SK-N-MC (cell line): ENCODE data around the gene FJX1.
A peak's percentile ranks its signal among the peaks of the same experiment; 100 is the strongest.
"Not testable (repeated sequence)": the region's sequence is repeated elsewhere in the genome, so short reads cannot be mapped to it uniquely, and the experiment has no call there.

Experiments
- DNase-seq: peaks from one replicate; pipeline ENCODE4 v3.0.0-alpha.2; 2011; ENCODE audit warnings: low read depth, low spot score
- H3K27ac ChIP-seq: fragments of 200-600 bp; sonication (generic); 2 replicates; pipeline ENCODE4 v1.5.1; 2016; ENCODE audit warnings: mixed run types
- H3K36me3 ChIP-seq: fragments of 200-600 bp; sonication (generic); 2 replicates; pipeline ENCODE4 v1.6.1; 2017; ENCODE audit warnings: antibody characterized with exemption, low read length, mixed read lengths; ENCODE audit not compliant: insufficient read depth
- H3K4me3 ChIP-seq: fragments of 200-600 bp; sonication (generic); 2 replicates; pipeline ENCODE4 v1.5.1; 2016
- H3K9ac ChIP-seq: fragments of 200-600 bp; sonication (generic); 2 replicates; pipeline ENCODE4 v1.8.0; 2017; ENCODE audit warnings: mixed run types, mixed read lengths; ENCODE audit not compliant: insufficient read length
- H3K9me3 ChIP-seq: fragments of 200-600 bp; sonication (generic); 2 replicates; pipeline ENCODE4 v1.6.1; 2017; ENCODE audit warnings: low read depth, mild to moderate bottlenecking, antibody characterized with exemption, low read length, moderate library complexity, mixed read lengths
- EZH2 ChIP-seq: fragments of 200-600 bp; sonication (generic); IDR thresholded peaks from one replicate; pipeline ENCODE4 v1.6.1; 2017; ENCODE audit warnings: antibody characterized with exemption
- FOXP2 ChIP-seq: optimal IDR thresholded peaks from 2 replicates; pipeline ENCODE3; 2011; ENCODE audit warnings: mild to moderate bottlenecking, moderate library complexity; ENCODE audit not compliant: insufficient read depth; ENCODE audit errors: extremely low read length, control extremely low read depth
- POLR2AphosphoS5 ChIP-seq: IDR thresholded peaks from 2 replicates; pipeline ENCODE4 v1.6.1; 2012; ENCODE audit warnings: mild to moderate bottlenecking, low read depth, low read length, borderline replicate concordance

The FJX1 gene

GRCh38 chr11:35662061-35662648 is 43.9 kb downstream of the FJX1 start:
- peaks cover 7% of the 10 kb centered on the region for H3K36me3 ChIP-seq
- TF ChIP-seq POLR2AphosphoS5 (no peak), FOXP2 (no peak), EZH2 (no peak)
- peaks cover 7% of the 10 kb centered on the region; the same call in 1 of the 2 replicates for H3K9me3 ChIP-seq
- peak overlapping the region; percentile 83 for H3K4me3 ChIP-seq
- H3K9ac ChIP-seq, result peak overlapping the region; percentile 83
- no peak for DNase-seq
- H3K27ac ChIP-seq, result peak overlapping the region; percentile 58

GRCh38 chr11:35662649-35663407 is 44.6 kb downstream of the FJX1 start, which contains the start of gene TRIM44:
Gene TRIM44, plus strand, starts transcription at chr11:35662775. Its CDS starts 337 bp downstream, at chr11:35663112.
- H3K36me3 ChIP-seq, result peaks cover 7% of the 10 kb centered on the region
- peak within 1 kb of the TSS; percentile 83 for H3K4me3 ChIP-seq
- peak; percentile 14 for DNase-seq
- TF ChIP-seq POLR2AphosphoS5 (peak; percentile 58), FOXP2 (peak; percentile 23), EZH2 (no peak)
- peaks cover 7% of the 10 kb centered on the region; the same call in 1 of the 2 replicates for H3K9me3 ChIP-seq
- peak within 1 kb of the TSS; percentile 58 for H3K27ac ChIP-seq
- H3K9ac ChIP-seq, result peak within 1 kb of the TSS; percentile 83

GRCh38 chr11:35663408-35663702 is 45.1 kb downstream of the FJX1 start:
- Histone ChIP-seq H3K9me3 (peaks cover 7% of the 10 kb centered on the region; the same call in 1 of the 2 replicates), H3K9ac (peak overlapping the region; percentile 83), H3K36me3 (peaks cover 7% of the 10 kb centered on the region), H3K4me3 (peak overlapping the region; percentile 83), H3K27ac (0 out of 2 replicates have a peak overlapping the region, but pooled peaks have one; percentile 58)
- no peak for DNase-seq
- no peak for TF ChIP-seq EZH2

GRCh38 chr11:35664977-35665441 is 46.7 kb downstream of the FJX1 start:
- TF ChIP-seq EZH2, result no peak
- no peak for TF ChIP-seq FOXP2
- TF ChIP-seq POLR2AphosphoS5, result no peak
- H3K27ac ChIP-seq, result no peak overlapping the region
- no peak overlapping the region for H3K4me3 ChIP-seq
- H3K9me3 ChIP-seq, result peaks cover 7% of the 10 kb centered on the region; the same call in 1 of the 2 replicates
- no peak overlapping the region for H3K9ac ChIP-seq
- peaks cover 7% of the 10 kb centered on the region for H3K36me3 ChIP-seq
- no peak for DNase-seq

- Histone ChIP-seq H3K27ac (no peak overlapping the region), H3K4me3 (no peak overlapping the region), H3K9me3 (peaks cover 7% of the 10 kb centered on the region; the same call in 1 of the 2 replicates), H3K9ac (no peak overlapping the region), H3K36me3 (peaks cover 7% of the 10 kb centered on the region)
- TF ChIP-seq EZH2, result no peak
- no peak for TF ChIP-seq FOXP2
- TF ChIP-seq POLR2AphosphoS5, result no peak
- DNase-seq, result no peak
Measured at GRCh38 chr11:35667257-35667656, 49.0 kb downstream of the FJX1 start.

GRCh38 chr11:35668350-35668749 is 50.1 kb downstream of the FJX1 start:
- not testable (repeated sequence) for DNase-seq, H3K9me3 ChIP-seq, H3K9ac ChIP-seq, H3K36me3 ChIP-seq, H3K4me3 ChIP-seq, H3K27ac ChIP-seq
